SH-SY5Y (cell line): ENCODE measurements around the gene CDK6.

Experiments
- GATA2 ChIP-seq: IDR thresholded peaks from 2 replicates; pipeline ENCODE4 v1.6.1; 2011; ENCODE audit warnings: mild to moderate bottlenecking, low read depth, low read length
- GATA3 ChIP-seq: IDR thresholded peaks from 2 replicates; pipeline ENCODE4 v1.6.1; 2011; ENCODE audit warnings: low read depth, mild to moderate bottlenecking, low read length, moderate library complexity

CDK6 gene

GRCh38 chr7:92735707-92736106, 100.7 kb downstream of the CDK6 start:
- TF ChIP-seq GATA2 (no peak), GATA3 (no peak)

GRCh38 chr7:92732316-92733036, 103.9 kb downstream of the CDK6 start:
- TF ChIP-seq GATA3 (no peak), GATA2 (no peak)

DNA sequence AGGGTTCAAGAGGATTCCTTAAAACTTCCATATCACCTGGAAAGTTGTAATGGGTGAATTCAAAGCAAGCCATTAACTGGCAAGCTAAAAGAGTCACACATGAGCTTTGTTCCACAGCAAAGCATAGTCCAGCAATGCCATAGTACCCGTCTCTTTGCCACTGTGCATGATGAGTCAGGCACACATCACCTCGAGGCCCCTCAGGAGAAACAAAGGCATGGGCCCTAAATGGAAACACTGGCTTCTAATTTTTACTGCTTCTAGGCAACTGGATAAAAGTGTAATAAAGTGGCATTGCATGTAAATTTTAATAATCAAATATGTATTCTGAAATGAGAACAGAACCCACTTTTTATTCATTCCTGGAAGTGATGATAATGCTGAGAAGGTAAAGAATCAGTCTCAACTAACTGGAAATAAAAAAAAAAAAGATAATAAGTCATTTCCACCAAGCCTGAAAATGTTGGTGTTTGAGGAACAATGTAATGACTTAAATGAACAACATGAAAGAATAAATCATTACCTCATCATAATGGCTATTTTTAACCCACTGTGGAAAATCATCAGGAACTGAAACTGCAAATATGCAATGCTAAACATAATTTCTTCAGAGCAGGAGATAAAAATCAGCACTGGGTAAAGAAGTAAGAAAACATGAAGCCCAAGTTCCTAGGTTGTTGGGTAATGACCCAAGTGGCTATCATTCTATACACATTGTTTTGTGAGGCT, 104.9 kb downstream of the CDK6 start:
- TF ChIP-seq GATA2 (no peak), GATA3 (no peak)

GRCh38 chr7:92730808-92731207, 105.6 kb downstream of the CDK6 start:
- no peak for TF ChIP-seq GATA3
- no peak for TF ChIP-seq GATA2

- no peak for TF ChIP-seq GATA2
- TF ChIP-seq GATA3 = no peak
Measured at GRCh38 chr7:92729751-92730150, 106.6 kb downstream of the CDK6 start.

GRCh38 chr7:92729172-92729571, 107.2 kb downstream of the CDK6 start:
- TF ChIP-seq GATA3 (no peak), GATA2 (no peak)

- TF ChIP-seq GATA3 (no peak), GATA2 (no peak)
Measured at GRCh38 chr7:92727755-92728154, 108.6 kb downstream of the CDK6 start.

- TF ChIP-seq GATA2 (no peak), GATA3 (no peak)
Measured at GRCh38 chr7:92725161-92725925, 111.0 kb downstream of the CDK6 start.

GRCh38 chr7:92723943-92724342, 112.4 kb downstream of the CDK6 start:
- TF ChIP-seq GATA3 (no peak), GATA2 (no peak)

GRCh38 chr7:92723205-92723604, 113.2 kb downstream of the CDK6 start:
- TF ChIP-seq GATA2 (no peak), GATA3 (no peak)

DNA sequence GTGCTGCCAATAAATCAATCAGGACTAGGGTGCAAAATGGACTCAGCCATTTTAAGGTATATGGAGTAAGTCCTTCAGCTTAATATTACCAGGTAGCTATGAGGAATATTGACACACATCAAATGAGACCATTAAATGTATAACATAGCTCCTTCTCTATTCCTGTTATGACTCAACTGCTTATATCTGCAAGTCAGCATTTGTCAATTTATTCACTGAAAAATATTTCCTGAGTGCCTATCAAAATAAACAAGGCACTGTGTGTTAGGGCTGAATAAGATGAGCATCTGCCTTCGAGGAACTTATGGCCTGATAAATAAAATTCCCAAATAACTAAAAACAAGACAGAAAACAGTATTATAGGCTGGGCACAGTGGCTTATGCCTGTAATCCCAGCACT, 113.8 kb downstream of the CDK6 start:
- no peak for TF ChIP-seq GATA3
- TF ChIP-seq GATA2 = no peak

- TF ChIP-seq GATA3 = no peak
- no peak for TF ChIP-seq GATA2
Measured at GRCh38 chr7:92720604-92721350, 115.6 kb downstream of the CDK6 start.

DNA sequence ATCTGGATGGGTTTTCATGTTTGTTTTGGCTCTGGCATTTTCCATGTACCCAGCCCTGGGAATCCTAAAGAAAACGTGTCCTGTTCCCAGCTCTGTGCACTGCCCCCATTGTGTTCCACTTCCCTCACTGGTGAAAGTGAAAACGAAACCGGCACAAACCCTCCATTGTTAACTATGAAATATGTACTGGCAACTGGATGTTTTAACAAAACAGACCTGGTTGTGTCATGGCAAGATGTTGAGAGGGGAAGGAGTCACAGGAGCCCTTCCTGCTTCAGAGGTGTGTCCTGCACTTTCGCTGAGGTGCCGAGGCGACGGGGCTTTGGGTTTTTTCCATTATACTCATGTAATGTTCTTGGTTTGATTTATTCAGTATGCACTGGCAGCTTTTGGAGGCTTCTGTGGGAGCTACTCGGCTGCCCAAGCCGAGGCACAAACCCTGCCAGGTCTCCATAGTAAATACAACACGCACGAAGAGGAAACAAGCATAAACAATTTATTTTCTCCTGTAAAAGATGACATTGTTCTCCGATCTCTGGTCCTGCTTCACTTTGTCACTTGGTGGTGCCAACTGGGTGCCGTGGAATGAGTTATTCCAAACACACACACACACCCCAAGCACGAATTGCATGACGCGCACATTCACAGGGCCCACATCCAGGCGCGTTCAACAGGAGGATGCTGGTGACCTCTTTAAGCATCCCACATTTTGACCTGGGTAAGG, 118.2 kb downstream of the CDK6 start:
- TF ChIP-seq GATA2 (no peak), GATA3 (no peak)
